Activated CD8-positive, alpha-beta memory T cell treated with anti-CD3 and anti-CD28 coated beads for 36 hours (primary cell): ENCODE measurements around the gene OSBPL3. TPM values are rescaled to one million over a fixed set of nuclear protein-coding genes. Genes with fewer than 3 reads are reported as not detected.
"Not testable (repeated sequence)": the region's sequence is repeated elsewhere in the genome, so short reads cannot be mapped to it uniquely, and the experiment has no call there.

Experiments used
- CTCF ChIA-PET: fragments of 350-600 bp; sonication (Branson Sonifier 250); formaldehyde crosslinking; loops from one replicate; lab custom pipeline; 2021; ENCODE audit warnings: antibody characterized with exemption; lab: Charles Lee
- POLR2A ChIA-PET: fragments of 350-600 bp; sonication (Branson Sonifier 250); formaldehyde crosslinking; loops from one replicate; lab custom pipeline; 2021; ENCODE audit warnings: antibody characterized with exemption; lab: Charles Lee
- total RNA-seq, 2 experiments: library from RNA; stranded (reverse); gene quantifications; one replicate each; pipeline ENCODE4 v1.2.3, GENCODE V29; 2021

The OSBPL3 gene
- total RNA-seq, 2 experiments from 2014 or later, result 74.0 to 74.3 TPM

GRCh38 chr7:24802300-24802699 lies 177.7 kb downstream of the OSBPL3 start:
- POLR2A ChIA-PET, result no interaction called here
- CTCF ChIA-PET, result interaction anchor here (1.4 kb wide), 1 partner anchor 297 kb away, joined by 6 read pairs; no protein-coding TSS in a partner anchor

- ChIA-PET CTCF (interaction anchor here (1.4 kb wide), 1 partner anchor 297 kb away, joined by 6 read pairs; no protein-coding TSS in a partner anchor), POLR2A (no interaction called here)
Measured at GRCh38 chr7:24801883-24802282, 178.1 kb downstream of the OSBPL3 start.

- ChIA-PET CTCF (interaction anchor here (1.1 to 1.2 kb wide), 2 partner anchors 12 to 19 kb away, joined by 3 to 6 read pairs; no protein-coding TSS in a partner anchor), POLR2A (interaction anchor here (0.7 kb wide), 1 partner anchor 921 kb away, joined by 4 read pairs; no protein-coding TSS in a partner anchor)
Measured at GRCh38 chr7:24800667-24801066, 179.3 kb downstream of the OSBPL3 start.

DNA sequence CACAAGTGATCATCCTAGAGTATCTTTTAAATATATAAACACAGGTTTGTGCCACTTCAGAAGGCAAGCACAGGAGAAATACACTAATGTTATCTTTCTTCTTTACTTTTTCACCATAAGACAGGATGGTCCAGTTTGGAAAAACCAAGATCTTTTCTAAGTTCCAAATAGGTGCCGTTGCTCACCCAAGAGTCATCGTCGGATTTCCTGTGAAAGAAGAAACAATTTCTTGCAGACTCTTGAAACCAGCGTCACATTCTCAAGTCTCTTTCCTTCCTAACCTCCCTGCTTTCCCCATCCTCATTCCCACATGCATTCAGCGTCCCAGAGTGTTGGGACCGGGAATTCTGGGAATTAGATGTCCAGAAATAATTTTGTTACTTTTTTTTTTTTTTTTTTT lies 179.9 kb downstream of the OSBPL3 start:
- POLR2A ChIA-PET, result no interaction called here
- CTCF ChIA-PET, result interaction anchor here (1.1 kb wide), 1 partner anchor 20 kb away, joined by 3 read pairs; no protein-coding TSS in a partner anchor

- CTCF ChIA-PET, result no interaction called here
- POLR2A ChIA-PET, result no interaction called here
Measured at GRCh38 chr7:24799506-24799905, 180.5 kb downstream of the OSBPL3 start.

DNA sequence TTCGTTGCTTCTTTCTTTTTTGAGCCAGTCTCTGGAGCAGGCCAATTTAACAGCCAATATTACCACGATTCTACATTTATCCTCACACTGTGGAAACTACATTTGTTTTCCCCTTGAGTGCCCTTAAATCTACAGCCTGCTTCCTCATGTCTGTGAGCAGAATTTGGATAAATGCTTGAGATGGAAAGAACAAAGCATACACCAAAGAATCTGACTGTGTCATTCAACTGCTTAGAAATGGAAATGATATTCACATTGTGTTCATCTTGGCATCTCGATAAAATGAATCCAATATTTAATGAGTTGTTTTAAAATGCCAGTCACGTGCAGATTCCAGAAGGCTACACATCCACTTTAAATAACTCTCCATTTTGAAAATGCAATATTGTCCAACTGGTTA lies 181.7 kb downstream of the OSBPL3 start:
- CTCF ChIA-PET, result no interaction called here

DNA sequence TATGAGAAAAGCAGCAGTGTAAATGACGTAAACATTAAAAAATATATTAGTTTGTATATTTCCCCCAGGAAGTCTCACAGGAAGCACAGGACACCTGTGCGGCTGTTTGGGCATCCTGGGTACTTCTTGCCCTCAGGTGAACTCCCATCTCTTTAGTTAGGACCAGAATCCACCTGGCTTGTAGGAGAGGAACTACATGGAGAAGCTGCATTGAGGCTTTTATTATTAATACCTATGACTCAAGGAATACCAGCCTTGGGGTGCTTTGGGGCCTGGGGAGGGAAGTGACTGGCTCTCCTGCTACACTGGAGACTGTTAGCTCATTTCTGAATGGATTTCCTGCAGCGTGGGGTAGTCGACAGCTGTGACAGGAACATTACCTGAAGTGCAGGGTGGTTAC lies 182.7 kb downstream of the OSBPL3 start:
- CTCF ChIA-PET, result no interaction called here
- POLR2A ChIA-PET, result interaction anchor here (0.5 kb wide), 1 partner anchor 314 kb away, joined by 3 read pairs; no protein-coding TSS in a partner anchor

More for the DNA sequence above, 181.7 kb downstream of the OSBPL3 start:
- POLR2A ChIA-PET, result no interaction called here

GRCh38 chr7:24795407-24795767 lies 184.6 kb downstream of the OSBPL3 start:
- ChIA-PET CTCF (no interaction called here), POLR2A (no interaction called here)

DNA sequence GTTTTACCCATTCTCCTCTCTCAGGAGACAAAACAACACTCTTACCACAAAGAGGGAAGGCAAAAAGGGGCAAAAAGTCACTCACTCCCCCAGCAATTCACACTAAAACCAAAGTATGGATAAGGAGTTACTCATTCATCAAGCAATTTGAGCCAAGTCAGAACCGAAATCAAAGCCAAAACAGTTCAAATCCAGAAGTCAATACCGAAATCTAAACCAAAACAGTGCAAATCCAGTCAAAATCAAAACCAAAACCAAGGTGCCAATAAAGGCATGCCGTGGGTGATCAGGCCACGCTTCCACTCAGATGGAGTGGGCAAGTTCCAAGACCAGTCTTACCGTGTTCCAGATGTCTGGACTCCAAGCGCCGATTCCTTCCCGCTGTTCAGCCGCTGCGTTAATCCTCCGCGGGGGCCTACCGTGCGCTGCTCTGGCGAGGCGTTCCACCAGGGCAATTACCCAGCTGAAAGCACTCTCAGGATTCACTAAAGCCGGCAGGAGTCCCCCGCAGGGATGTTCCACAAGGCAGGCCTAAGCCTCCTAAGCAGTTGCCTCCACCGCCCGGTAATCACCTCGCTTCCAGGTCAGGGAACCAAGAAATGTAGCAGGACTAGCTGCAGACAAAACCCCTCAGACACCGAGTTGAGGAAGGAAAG lies 185.1 kb downstream of the OSBPL3 start:
- CTCF ChIA-PET, POLR2A ChIA-PET: not testable (repeated sequence)

GRCh38 chr7:24793982-24794648 lies 185.9 kb downstream of the OSBPL3 start:
- ChIA-PET POLR2A (no interaction called here), CTCF (no interaction called here)

DNA sequence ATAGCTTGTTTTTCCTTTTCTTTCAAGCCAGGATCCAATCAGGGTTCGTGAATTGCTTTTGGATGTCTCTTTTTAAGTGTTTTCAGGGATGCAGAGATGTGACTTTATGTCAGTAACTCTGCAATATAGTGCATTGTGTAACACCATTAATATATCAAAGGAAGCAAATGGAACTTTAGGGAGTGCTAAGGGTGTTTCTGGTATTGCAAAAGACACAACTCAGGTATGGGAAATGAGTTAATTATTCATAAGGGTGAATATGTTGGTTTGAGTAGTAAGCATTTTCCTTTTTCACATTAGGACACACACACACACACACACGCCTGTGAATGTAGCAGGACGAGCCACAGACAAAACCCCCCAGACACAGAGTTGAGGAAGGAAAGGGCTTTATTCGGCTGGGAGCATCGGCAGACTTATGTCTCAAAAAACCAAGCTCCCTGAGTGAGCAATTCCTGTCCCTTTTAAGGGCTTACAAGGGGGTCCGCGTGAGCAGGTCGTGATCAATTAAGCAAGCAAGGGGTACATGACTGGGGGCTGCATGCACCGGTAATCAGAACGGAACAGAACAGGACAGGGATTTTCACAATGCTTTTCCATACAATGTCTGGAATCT lies 190.9 kb downstream of the OSBPL3 start:
- ChIA-PET POLR2A (no interaction called here), CTCF (interaction anchor here (0.8 kb wide), 1 partner anchor 21 kb away, joined by 3 read pairs; no protein-coding TSS in a partner anchor)

DNA sequence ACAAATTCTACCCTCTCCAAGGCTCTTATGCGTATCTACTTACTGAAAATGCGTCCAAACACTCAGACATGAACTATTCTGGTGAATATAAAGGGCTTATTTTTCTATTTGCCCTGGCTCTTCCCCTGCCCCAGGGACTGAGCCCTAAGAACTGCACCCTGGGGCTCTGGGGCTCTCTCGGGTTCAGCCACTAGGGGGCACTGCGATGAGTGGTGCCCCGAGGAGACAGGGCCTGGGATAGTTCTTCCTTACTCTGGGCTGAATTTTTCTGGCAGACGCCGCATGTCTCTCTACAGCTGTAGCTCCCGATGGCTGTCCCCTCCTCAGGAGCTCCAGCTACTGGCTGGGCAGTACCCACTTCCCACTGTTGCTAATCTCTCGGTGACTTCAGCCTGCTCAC lies 191.9 kb downstream of the OSBPL3 start:
- ChIA-PET POLR2A (no interaction called here), CTCF (no interaction called here)

GRCh38 chr7:24786941-24787340 lies 193.0 kb downstream of the OSBPL3 start:
- POLR2A ChIA-PET, result no interaction called here
- CTCF ChIA-PET, result no interaction called here

- POLR2A ChIA-PET, result no interaction called here
- CTCF ChIA-PET, result no interaction called here
Measured at GRCh38 chr7:24786306-24786705, 193.7 kb downstream of the OSBPL3 start.

- CTCF ChIA-PET, result no interaction called here
Measured at GRCh38 chr7:24784277-24784676, 195.7 kb downstream of the OSBPL3 start.

GRCh38 chr7:24783698-24784097 lies 196.3 kb downstream of the OSBPL3 start:
- CTCF ChIA-PET, result interaction anchor here (0.6 kb wide), 1 partner anchor 1358 kb away, joined by 3 read pairs; no protein-coding TSS in a partner anchor
- POLR2A ChIA-PET, result no interaction called here

More at GRCh38 chr7:24784277-24784676, 195.7 kb downstream of the OSBPL3 start:
- POLR2A ChIA-PET, result no interaction called here

DNA sequence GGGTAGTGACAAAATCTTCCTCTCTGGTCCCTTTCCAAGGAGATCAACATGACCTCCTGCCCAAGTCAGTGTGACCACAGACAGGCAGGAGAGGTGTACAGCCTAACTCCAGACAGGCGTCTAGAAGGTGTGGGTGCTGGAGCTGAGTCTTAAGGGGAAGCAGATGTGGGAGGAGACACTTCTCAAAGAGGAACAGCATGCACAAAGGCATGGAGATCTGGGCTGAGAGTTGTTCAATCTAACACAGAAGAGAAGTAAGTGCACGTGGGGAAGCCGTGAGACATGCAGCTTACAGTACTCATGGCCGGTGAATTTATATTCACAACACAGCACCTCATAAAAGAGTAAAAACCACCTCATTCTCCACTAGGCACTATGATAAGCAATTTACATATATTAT lies 198.9 kb downstream of the OSBPL3 start:
- CTCF ChIA-PET, result no interaction called here
- POLR2A ChIA-PET, result no interaction called here

DNA sequence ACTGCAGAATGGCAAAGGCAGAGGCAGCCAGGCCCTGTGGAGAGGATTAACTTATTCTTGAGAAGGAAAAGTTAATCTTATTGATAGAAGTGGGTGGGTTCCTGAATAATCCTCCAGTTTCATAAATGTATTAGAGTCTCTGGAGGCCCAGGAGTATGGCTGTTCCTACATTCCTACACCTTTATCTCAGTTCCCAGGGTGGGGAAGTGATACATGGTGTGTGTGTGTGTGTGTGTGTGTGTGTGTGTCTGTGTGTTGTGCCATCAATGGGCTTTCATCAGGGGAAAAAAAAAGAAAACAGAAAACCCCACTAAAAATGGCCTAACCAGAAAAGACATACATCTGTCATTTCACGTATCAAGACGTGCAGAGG lies 200.7 kb downstream of the OSBPL3 start:
- POLR2A ChIA-PET, result no interaction called here
- CTCF ChIA-PET, result interaction anchor here (0.8 kb wide), 1 partner anchor 33 kb away, joined by 3 read pairs; no protein-coding TSS in a partner anchor

- POLR2A ChIA-PET, result no interaction called here
- CTCF ChIA-PET, result interaction anchor here (0.8 kb wide), 1 partner anchor 34 kb away, joined by 3 read pairs; no protein-coding TSS in a partner anchor
Measured at GRCh38 chr7:24778543-24779282, 201.3 kb downstream of the OSBPL3 start.
